HCT116 (cell line): ENCODE data around the gene GNG10. TPM values are rescaled to one million over a fixed set of nuclear protein-coding genes. Genes with fewer than 3 reads are reported as not detected.
A peak's percentile ranks its signal among the peaks of the same experiment; 100 is the strongest.

Experiments
- ATAC-seq: fragments of 200-7000 bp; cut with Tn5 transposase; 2 replicates; pipeline ENCODE4 v1.9.1; 2020; ENCODE audit warnings: mild to moderate bottlenecking, moderate library complexity
- BruUV-seq: library from RNA; stranded (reverse); fragments of 400-500 nt; replicated peaks from 2 replicates; lab custom pipeline; 2021; lab: Mats Ljungman, UMichigan
- CTCF ChIA-PET: fragments of 300-600 bp; sonication (Branson Sonifier 250); formaldehyde crosslinking; loops from one replicate; lab custom pipeline; 2021; ENCODE audit warnings: antibody characterized with exemption; lab: Charles Lee
- POLR2A ChIA-PET: fragments of 300-600, 350-600 bp; sonication (Branson Sonifier 250); formaldehyde crosslinking; loops from one replicate; lab custom pipeline; 2021; ENCODE audit warnings: antibody characterized with exemption; lab: Charles Lee
- RAD21 ChIA-PET, 2 experiments: fragments of 300-600 bp; sonication (Branson Sonifier 250); formaldehyde crosslinking; loops; one replicate each; lab custom pipeline; 2023; ENCODE audit warnings: low total read pairs in 2 of 2; ENCODE audit not compliant: uncharacterized antibody in 2 of 2, unreplicated experiment in 2 of 2, low non-redundant PET in 1 of 2; lab: Charles Lee
- DNase-seq: peaks from one replicate; pipeline ENCODE4 v3.0.0-alpha.2; 2010; ENCODE audit warnings: low read depth, low spot score
- H2AFZ ChIP-seq: fragments of 200-600 bp; shearing (Covaris generic), sonication (generic); 2 replicates; pipeline ENCODE4 v1.6.1; 2017; ENCODE audit warnings: low read depth, mixed run types, mixed read lengths, antibody characterized with exemption, low read length; ENCODE audit not compliant: poor library complexity, severe bottlenecking
- H3K27ac ChIP-seq: 2 replicates; pipeline ENCODE4 v1.5.1; 2012; ENCODE audit warnings: low read depth, low read length
- H3K27me3 ChIP-seq: fragments of 200-600 bp; sonication (generic); 2 replicates; pipeline ENCODE4 v1.6.1; 2016; ENCODE audit warnings: mixed run types, low read length, mixed read lengths; ENCODE audit not compliant: insufficient read depth
- H3K36me3 ChIP-seq, 2 experiments: fragments of 200-500 bp in 1 of 2; fragments of 200-600 bp in 1 of 2; sonication (Bioruptor generic) in 1 of 2; sonication (generic) in 1 of 2; 2 replicates each; pipeline versions ENCODE4 v1.5.1 to v1.6.1; 2014 to 2016; ENCODE audit warnings: low read length in 2 of 2, inconsistent platforms in 1 of 2, mixed read lengths in 1 of 2, mixed run types in 1 of 2; ENCODE audit not compliant: insufficient read depth in 2 of 2, control insufficient read depth in 1 of 2
- H3K4me1 ChIP-seq, 2 experiments: fragments of 200-600 bp in 1 of 2; sonication (generic) in 1 of 2; 2 replicates each; pipeline versions ENCODE4 v1.5.1 to v1.6.1; 2012 to 2017; ENCODE audit warnings: low read length in 2 of 2, inconsistent platforms in 1 of 2, mild to moderate bottlenecking in 1 of 2, mixed read lengths in 1 of 2, mixed run types in 1 of 2, moderate library complexity in 1 of 2; ENCODE audit not compliant: insufficient read depth in 2 of 2, control insufficient read depth in 1 of 2
- H3K4me2 ChIP-seq: fragments of 200-600 bp; sonication (generic); 2 replicates; pipeline ENCODE4 v1.6.1; 2017; ENCODE audit warnings: mixed run types, low read length, mixed read lengths
- H3K4me3 ChIP-seq, 2 experiments: fragments of 200-600 bp in 1 of 2; sonication (generic) in 1 of 2; replicated peaks in 1 of 2; 2 replicates each; pipeline ENCODE4 v1.5.1; 2011 to 2016; ENCODE audit warnings: low read length in 2 of 2, control low read depth in 1 of 2, low read depth in 1 of 2, mild to moderate bottlenecking in 1 of 2, mixed read lengths in 1 of 2, mixed run types in 1 of 2
- H3K79me2 ChIP-seq: fragments of 200-600 bp; sonication (generic); 2 replicates; pipeline ENCODE4 v1.6.1; 2017; ENCODE audit warnings: mild to moderate bottlenecking, mixed run types, low read length, moderate library complexity, mixed read lengths; ENCODE audit not compliant: insufficient read depth
- H3K9ac ChIP-seq: fragments of 200-600 bp; sonication (generic); 2 replicates; pipeline ENCODE4 v1.6.1; 2016; ENCODE audit warnings: low read length, mixed read lengths
- H3K9me2 ChIP-seq: fragments of 200-600 bp; sonication (generic), shearing (Covaris generic); 2 replicates; pipeline ENCODE4 v1.6.1; 2017; ENCODE audit warnings: mixed run types, mild to moderate bottlenecking, moderate library complexity; ENCODE audit not compliant: insufficient read depth
- H3K9me3 ChIP-seq, 2 experiments: fragments of 200-500 bp in 1 of 2; fragments of 200-600 bp in 1 of 2; sonication (Bioruptor generic) in 1 of 2; sonication (generic) in 1 of 2; 2 replicates each; pipeline ENCODE4 v1.6.1; 2014 to 2017; ENCODE audit warnings: low read length in 2 of 2, mixed read lengths in 2 of 2, inconsistent platforms in 1 of 2, low read depth in 1 of 2, mild to moderate bottlenecking in 1 of 2, mixed run types in 1 of 2, moderate library complexity in 1 of 2; ENCODE audit not compliant: control insufficient read depth in 1 of 2, insufficient read depth in 1 of 2
- H4K20me1 ChIP-seq: fragments of 200-600 bp; sonication (generic), shearing (Covaris generic); 2 replicates; pipeline ENCODE4 v1.6.1; 2017; ENCODE audit warnings: mixed run types, mild to moderate bottlenecking, moderate library complexity; ENCODE audit not compliant: insufficient read depth
- EGR1 ChIP-seq: IDR thresholded peaks from 2 replicates; pipeline ENCODE4 v1.6.1; 2012; ENCODE audit warnings: low read depth
- ELF1 ChIP-seq: IDR thresholded peaks from 2 replicates; pipeline ENCODE4 v1.6.1; 2012; ENCODE audit warnings: low read depth, borderline replicate concordance
- POLR2A ChIP-seq: IDR thresholded peaks from 2 replicates; pipeline ENCODE4 v1.7.0; 2011; ENCODE audit warnings: borderline replicate concordance; ENCODE audit not compliant: insufficient read depth, insufficient read length; ENCODE audit errors: extremely low read depth
- POLR2AphosphoS5 ChIP-seq: IDR thresholded peaks from 2 replicates; pipeline ENCODE4 v1.6.1; 2011; ENCODE audit warnings: mild to moderate bottlenecking, low read depth, low read length, moderate library complexity
- SIN3A ChIP-seq: IDR thresholded peaks from 2 replicates; pipeline ENCODE4 v1.6.1; 2012; ENCODE audit warnings: low read depth
- SP1 ChIP-seq: IDR thresholded peaks from 2 replicates; pipeline ENCODE4 v1.6.1; 2012; ENCODE audit warnings: low read depth
- SRF ChIP-seq: IDR thresholded peaks from 2 replicates; pipeline ENCODE4 v1.6.1; 2012; ENCODE audit warnings: low read depth
- ZFX ChIP-seq: fragments of 450-650 bp; IDR thresholded peaks from 2 replicates; pipeline ENCODE4 v1.6.1; 2017
- intact Hi-C: fragments of 100-400 bp; cut with micrococcal nuclease; formaldehyde crosslinking; loops from 2 replicates; pipeline ENCODE4 v1.10.0; 2022
- total RNA-seq: library from RNA; stranded (reverse); gene quantifications from one replicate; pipeline ENCODE4 v1.2.1, GENCODE V29; 2021; ENCODE audit not compliant: unreplicated experiment
- TF ChIP-seq, protein P1 (sequence below): IDR thresholded peaks from 2 replicates; pipeline ENCODE4 v1.6.1; 2012
- TF ChIP-seq, protein P2 (sequence below): IDR thresholded peaks from 2 replicates; pipeline ENCODE4 v1.6.1; 2011; ENCODE audit warnings: mild to moderate bottlenecking, low read length, moderate library complexity; ENCODE audit not compliant: insufficient replicate concordance; ENCODE audit errors: extremely low read depth
- TF ChIP-seq, protein P3 (sequence below): IDR thresholded peaks from 2 replicates; pipeline ENCODE4 v1.6.1; 2012

Gene GNG10
- total RNA-seq, 1 experiment from 2014 or later = 46.8 TPM

DNA sequence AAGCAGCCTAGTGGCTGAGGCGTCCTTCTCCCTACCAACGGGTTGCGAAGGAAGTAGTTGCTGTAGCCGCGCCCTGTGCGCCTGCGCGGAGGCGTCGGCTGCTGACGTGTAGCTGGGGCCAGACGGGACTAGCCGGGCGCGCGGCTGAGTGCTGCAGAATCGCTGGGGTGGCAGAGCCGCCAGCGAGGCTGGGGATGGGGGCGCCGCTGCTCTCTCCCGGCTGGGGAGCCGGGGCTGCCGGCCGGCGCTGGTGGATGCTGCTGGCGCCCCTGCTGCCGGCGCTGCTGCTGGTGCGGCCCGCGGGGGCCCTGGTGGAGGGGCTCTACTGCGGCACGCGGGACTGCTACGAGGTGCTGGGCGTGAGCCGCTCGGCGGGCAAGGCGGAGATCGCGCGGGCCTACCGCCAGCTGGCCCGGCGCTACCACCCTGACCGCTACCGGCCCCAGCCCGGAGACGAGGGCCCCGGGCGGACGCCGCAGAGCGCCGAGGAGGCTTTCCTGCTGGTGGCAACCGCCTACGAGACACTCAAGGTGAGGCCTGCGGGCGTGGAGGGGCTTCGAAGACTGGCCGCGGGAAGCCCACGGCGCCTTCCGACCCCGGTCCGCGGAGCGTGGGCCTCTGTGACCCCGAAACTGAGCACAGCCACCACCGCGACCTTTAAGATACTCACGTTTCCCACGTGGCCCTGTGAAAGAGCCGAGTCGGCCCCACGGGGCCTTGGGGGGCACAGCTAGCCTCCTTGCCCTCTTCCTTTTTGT lies 30.0 kb upstream of the GNG10 start, which contains the start of gene DNAJC25:
DNAJC25 (plus strand) TSS at position 121 of the 758 bp plus-strand sequence; CDS start at position 195, 74 bp downstream.
- Histone ChIP-seq H3K79me2 (peaks cover 51% of the 10 kb centered on the region), H3K9me2 (no peaks in the 10 kb centered on the region), H3K4me1 (peaks cover 2 to 17% of the 10 kb centered on the region in 2 experiments; a peak in 2 of 4 replicates), H3K9me3 (no peaks in the 10 kb centered on the region), H3K4me3 (peak within 1 kb of the TSS; percentile 93), H3K36me3 (0 out of 4 replicates have a peak, but pooled peaks cover 0 to 6% of the 10 kb centered on the region in 2 experiments)
- RAD21 ChIA-PET = no interaction called here
- intact Hi-C loops = loop anchor here (5.0 to 10.0 kb wide), 2 partner anchors 443 to 701 kb away; partner anchors contain the start of gene PTBP3
- peak; percentile 97 for DNase-seq
- TF ChIP-seq, protein P1, sequence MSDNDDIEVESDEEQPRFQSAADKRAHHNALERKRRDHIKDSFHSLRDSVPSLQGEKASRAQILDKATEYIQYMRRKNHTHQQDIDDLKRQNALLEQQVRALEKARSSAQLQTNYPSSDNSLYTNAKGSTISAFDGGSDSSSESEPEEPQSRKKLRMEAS = peak; percentile 54
- TF ChIP-seq, protein P2, sequence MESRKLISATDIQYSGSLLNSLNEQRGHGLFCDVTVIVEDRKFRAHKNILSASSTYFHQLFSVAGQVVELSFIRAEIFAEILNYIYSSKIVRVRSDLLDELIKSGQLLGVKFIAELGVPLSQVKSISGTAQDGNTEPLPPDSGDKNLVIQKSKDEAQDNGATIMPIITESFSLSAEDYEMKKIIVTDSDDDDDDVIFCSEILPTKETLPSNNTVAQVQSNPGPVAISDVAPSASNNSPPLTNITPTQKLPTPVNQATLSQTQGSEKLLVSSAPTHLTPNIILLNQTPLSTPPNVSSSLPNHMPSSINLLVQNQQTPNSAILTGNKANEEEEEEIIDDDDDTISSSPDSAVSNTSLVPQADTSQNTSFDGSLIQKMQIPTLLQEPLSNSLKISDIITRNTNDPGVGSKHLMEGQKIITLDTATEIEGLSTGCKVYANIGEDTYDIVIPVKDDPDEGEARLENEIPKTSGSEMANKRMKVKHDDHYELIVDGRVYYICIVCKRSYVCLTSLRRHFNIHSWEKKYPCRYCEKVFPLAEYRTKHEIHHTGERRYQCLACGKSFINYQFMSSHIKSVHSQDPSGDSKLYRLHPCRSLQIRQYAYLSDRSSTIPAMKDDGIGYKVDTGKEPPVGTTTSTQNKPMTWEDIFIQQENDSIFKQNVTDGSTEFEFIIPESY = peak; percentile 10
- TF ChIP-seq ZFX (peak; percentile 97), EGR1 (no peak), POLR2A (peak; percentile 99), SRF (peak; percentile 45; the same call in 1 of the 2 replicates), POLR2AphosphoS5 (peak; percentile 100), ELF1 (no peak), SP1 (no peak), SIN3A (peak; percentile 80; the same call in 1 of the 2 replicates)
- TF ChIP-seq, protein P3, sequence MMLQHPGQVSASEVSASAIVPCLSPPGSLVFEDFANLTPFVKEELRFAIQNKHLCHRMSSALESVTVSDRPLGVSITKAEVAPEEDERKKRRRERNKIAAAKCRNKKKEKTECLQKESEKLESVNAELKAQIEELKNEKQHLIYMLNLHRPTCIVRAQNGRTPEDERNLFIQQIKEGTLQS = no peak
- TF ChIP-seq, all 23 proteins: peak for 7
- CTCF ChIA-PET = interaction anchor here (0.9 to 1.1 kb wide), 2 partner anchors 10 to 33 kb away, joined by 5 to 8 read pairs; no protein-coding TSS in a partner anchor
- peak within 1 kb of the TSS; percentile 96 for H2AFZ ChIP-seq
- no peaks in the 10 kb centered on the region for H3K27me3 ChIP-seq
- POLR2A ChIA-PET = interaction anchor here (0.7 to 1.7 kb wide), 8 partner anchors 10 to 113 kb away, joined by 3 to 13 read pairs (median 3); partner anchors contain the start of gene GNG10
- no TSS peak for BruUV-seq
- H3K9ac ChIP-seq = peak within 1 kb of the TSS; percentile 93
- H3K27ac ChIP-seq = peak within 1 kb of the TSS; percentile 81
- ATAC-seq = peak; percentile 98
- H4K20me1 ChIP-seq = peaks cover 7% of the 10 kb centered on the region; the same call in 1 of the 2 replicates
- H3K4me2 ChIP-seq = peak within 1 kb of the TSS; percentile 75
